Esophagus squamous epithelium (tissue), 4 donors: ENCODE results near the gene STEAP3.

ENCODE experiments used
- POLR2A ChIP-seq, 4 donors: fragments of 450-650 bp; IDR thresholded peaks; one replicate each; pipeline ENCODE4 v1.6.1; 2017; ENCODE audit warnings: antibody characterized with exemption in 4 of 4, mild to moderate bottlenecking in 4 of 4, moderate library complexity in 3 of 4
- TF ChIP-seq, protein P1 (sequence below), 6 experiments: fragments of 450-650 bp in 4 of 6; fragments of 200-600 bp in 2 of 6; sonication (generic) in 2 of 6; IDR thresholded peaks; one replicate each; pipeline ENCODE4 v1.5.1; 2016 to 2019; ENCODE audit warnings: antibody characterized with exemption in 6 of 6, mild to moderate bottlenecking in 4 of 6, moderate library complexity in 4 of 6

GRCh38 chr2:119174216-119174992, 49.2 kb upstream of the STEAP3 start:
- TF ChIP-seq, protein P1, sequence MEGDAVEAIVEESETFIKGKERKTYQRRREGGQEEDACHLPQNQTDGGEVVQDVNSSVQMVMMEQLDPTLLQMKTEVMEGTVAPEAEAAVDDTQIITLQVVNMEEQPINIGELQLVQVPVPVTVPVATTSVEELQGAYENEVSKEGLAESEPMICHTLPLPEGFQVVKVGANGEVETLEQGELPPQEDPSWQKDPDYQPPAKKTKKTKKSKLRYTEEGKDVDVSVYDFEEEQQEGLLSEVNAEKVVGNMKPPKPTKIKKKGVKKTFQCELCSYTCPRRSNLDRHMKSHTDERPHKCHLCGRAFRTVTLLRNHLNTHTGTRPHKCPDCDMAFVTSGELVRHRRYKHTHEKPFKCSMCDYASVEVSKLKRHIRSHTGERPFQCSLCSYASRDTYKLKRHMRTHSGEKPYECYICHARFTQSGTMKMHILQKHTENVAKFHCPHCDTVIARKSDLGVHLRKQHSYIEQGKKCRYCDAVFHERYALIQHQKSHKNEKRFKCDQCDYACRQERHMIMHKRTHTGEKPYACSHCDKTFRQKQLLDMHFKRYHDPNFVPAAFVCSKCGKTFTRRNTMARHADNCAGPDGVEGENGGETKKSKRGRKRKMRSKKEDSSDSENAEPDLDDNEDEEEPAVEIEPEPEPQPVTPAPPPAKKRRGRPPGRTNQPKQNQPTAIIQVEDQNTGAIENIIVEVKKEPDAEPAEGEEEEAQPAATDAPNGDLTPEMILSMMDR (IDR thresholded peaks at IDR 0.05): peak; percentile 34 to 69 (median 58)
- TF ChIP-seq POLR2A (IDR thresholded peaks at IDR 0.05): no peak
